Vagina (tissue), 2 donors: ENCODE results near the gene SRA1. TPM values are rescaled to one million over a fixed set of nuclear protein-coding genes. Genes with fewer than 3 reads are reported as not detected.

Experiments
- DNase-seq, 2 donors: peaks; one replicate each; pipeline ENCODE4 v3.0.0-alpha.2; 2017; ENCODE audit errors: extremely low spot score in 2 of 2
- H3K27ac ChIP-seq: fragments of 200-600 bp; sonication (generic); one replicate; pipeline ENCODE4 v1.5.1; 2019
- H3K27me3 ChIP-seq: fragments of 200-600 bp; sonication (generic); one replicate; pipeline ENCODE4 v1.5.1; 2019
- H3K36me3 ChIP-seq, 2 donors: fragments of 200-600 bp; sonication (generic); one replicate each; pipeline ENCODE4 v1.5.1; 2017 to 2019
- H3K4me1 ChIP-seq: fragments of 200-600 bp; sonication (generic); one replicate; pipeline ENCODE4 v1.5.1; 2019
- H3K4me3 ChIP-seq, 2 donors: fragments of 200-600 bp; sonication (generic); 1 replicate in 1 of 2; 2 replicates in 1 of 2; pipeline ENCODE4 v1.5.1; 2016 to 2019
- H3K9me3 ChIP-seq: fragments of 200-600 bp; sonication (generic); one replicate; pipeline ENCODE4 v1.5.1; 2019
- POLR2A ChIP-seq, 2 donors: fragments of 450-650 bp; IDR thresholded peaks; one replicate each; pipeline ENCODE4 v1.6.1; 2017; ENCODE audit warnings: antibody characterized with exemption in 2 of 2, mild to moderate bottlenecking in 2 of 2, moderate library complexity in 2 of 2
- POLR2AphosphoS5 ChIP-seq, 2 donors: sonication (generic); formaldehyde crosslinking; IDR thresholded peaks; one replicate each; pipeline ENCODE4 v1.9.0; 2017; ENCODE audit warnings: antibody characterized with exemption in 2 of 2, mild to moderate bottlenecking in 2 of 2, low read depth in 1 of 2; ENCODE audit not compliant: insufficient read depth in 1 of 2
- intact Hi-C: fragments of 100-400 bp; cut with DNase I; formaldehyde crosslinking; loops from one replicate; pipeline ENCODE4 v1.15.1; 2023
- total RNA-seq: library from RNA; depleted of rRNA; stranded (reverse); fragments of >200 nt; gene quantifications from one replicate; pipeline ENCODE4 v1.2.3, GENCODE V29; 2016
- TF ChIP-seq, protein P1 (sequence below), 3 experiments: fragments of 450-650 bp in 2 of 3; fragments of 200-600 bp in 1 of 3; sonication (generic) in 1 of 3; IDR thresholded peaks; one replicate each; pipeline ENCODE4 v1.5.1; 2017 to 2019; ENCODE audit warnings: antibody characterized with exemption in 3 of 3, mild to moderate bottlenecking in 2 of 3, moderate library complexity in 2 of 3

The SRA1 gene
- total RNA-seq, 1 donor from 2014 or later, result 20.4 TPM

DNA sequence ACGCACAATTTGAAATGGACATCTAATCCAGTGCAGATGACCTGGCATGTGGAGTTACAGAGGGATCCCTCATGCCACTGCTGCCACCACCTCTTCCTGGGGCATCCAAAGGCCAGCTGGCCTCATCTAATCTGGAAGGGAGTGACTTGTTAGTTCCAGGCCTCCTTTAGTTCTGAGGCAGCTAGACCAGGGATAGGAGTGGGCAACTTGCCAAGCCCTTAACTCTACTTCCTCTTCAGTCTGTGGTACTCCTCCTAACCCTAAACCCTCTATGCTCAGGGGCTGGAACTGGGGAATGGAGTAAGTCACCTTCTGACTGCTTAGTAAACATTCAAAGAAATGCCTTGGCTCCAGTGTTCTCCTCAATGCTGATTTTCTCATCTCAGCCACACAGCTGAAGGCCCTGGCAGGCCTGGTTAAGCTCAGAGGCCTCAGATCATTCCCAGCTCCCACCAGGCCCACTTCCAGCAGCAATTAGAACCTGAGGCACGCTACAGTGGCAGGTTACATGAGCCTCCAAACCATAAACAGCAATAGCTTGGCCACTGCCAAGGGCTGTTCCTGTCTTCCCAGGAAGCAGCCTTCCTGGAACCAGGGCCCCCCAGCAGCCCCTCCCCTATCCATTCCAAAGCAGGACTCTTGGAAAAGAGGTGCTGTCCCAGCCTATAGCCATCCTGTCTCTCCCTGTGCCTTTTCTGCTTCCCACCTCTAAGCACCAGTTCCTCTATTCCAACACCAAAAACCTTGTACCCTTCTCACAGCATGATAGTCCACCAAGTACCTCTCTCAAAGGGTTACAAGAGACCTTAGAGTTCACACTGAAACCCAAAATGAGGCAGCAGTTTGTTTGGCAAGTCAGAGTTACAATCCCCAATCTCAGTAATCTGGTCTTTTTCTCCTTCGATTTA is 7.8 kb downstream of the SRA1 start:
- Histone ChIP-seq H3K36me3 (peaks cover 0 to 26% of the 10 kb centered on the region in 2 donors), H3K4me1 (peaks cover 35% of the 10 kb centered on the region), H3K4me3 (no peak overlapping the region), H3K27me3 (no peaks in the 10 kb centered on the region), H3K27ac (peak overlapping the region; percentile 89), H3K9me3 (no peaks in the 10 kb centered on the region)
- no peak for TF ChIP-seq POLR2A (IDR thresholded peaks at IDR 0.05)
- no peak for TF ChIP-seq POLR2AphosphoS5 (IDR thresholded peaks at IDR 0.05; ENCODE audit: insufficient read depth in 1 of 2, low read depth in 1 of 2)
- TF ChIP-seq, protein P1, sequence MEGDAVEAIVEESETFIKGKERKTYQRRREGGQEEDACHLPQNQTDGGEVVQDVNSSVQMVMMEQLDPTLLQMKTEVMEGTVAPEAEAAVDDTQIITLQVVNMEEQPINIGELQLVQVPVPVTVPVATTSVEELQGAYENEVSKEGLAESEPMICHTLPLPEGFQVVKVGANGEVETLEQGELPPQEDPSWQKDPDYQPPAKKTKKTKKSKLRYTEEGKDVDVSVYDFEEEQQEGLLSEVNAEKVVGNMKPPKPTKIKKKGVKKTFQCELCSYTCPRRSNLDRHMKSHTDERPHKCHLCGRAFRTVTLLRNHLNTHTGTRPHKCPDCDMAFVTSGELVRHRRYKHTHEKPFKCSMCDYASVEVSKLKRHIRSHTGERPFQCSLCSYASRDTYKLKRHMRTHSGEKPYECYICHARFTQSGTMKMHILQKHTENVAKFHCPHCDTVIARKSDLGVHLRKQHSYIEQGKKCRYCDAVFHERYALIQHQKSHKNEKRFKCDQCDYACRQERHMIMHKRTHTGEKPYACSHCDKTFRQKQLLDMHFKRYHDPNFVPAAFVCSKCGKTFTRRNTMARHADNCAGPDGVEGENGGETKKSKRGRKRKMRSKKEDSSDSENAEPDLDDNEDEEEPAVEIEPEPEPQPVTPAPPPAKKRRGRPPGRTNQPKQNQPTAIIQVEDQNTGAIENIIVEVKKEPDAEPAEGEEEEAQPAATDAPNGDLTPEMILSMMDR (IDR thresholded peaks at IDR 0.05), result no peak
- no peak for DNase-seq
- intact Hi-C loops, result loop anchor here (5.0 to 10.0 kb wide), 2 partner anchors 98 to 145 kb away; partner anchors contain the start of genes ANKHD1, IK and NDUFA2

DNA sequence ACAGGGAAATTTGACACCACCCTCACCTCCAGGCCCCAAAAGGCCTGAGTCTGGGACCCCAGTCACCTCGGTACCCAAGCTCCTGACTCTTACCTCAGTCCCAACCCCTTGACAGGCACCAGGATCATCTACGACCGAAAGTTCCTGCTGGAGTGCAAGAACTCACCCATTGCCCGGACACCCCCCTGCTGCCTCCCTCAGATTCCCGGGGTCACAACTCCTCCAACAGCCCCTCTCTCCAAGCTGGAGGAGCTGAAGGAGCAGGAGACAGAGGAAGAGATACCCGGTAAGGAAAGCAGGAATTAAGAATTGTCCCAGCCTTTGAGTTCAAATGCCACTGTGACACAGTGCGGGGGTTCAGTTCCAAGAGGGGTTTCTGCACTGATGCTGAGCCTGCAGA is 8.5 kb downstream of the SRA1 start:
- intact Hi-C loops, result loop anchor here (5.0 to 10.0 kb wide), 2 partner anchors 99 to 144 kb away; partner anchors contain the start of genes ANKHD1, IK and NDUFA2
- peaks cover 0 to 31% of the 10 kb centered on the region in 2 donors for H3K36me3 ChIP-seq
- no peak for TF ChIP-seq POLR2A (IDR thresholded peaks at IDR 0.05)
- TF ChIP-seq, protein P1 (IDR thresholded peaks at IDR 0.05), result no peak
- no peak for TF ChIP-seq POLR2AphosphoS5 (IDR thresholded peaks at IDR 0.05; ENCODE audit: insufficient read depth in 1 of 2, low read depth in 1 of 2)

DNA sequence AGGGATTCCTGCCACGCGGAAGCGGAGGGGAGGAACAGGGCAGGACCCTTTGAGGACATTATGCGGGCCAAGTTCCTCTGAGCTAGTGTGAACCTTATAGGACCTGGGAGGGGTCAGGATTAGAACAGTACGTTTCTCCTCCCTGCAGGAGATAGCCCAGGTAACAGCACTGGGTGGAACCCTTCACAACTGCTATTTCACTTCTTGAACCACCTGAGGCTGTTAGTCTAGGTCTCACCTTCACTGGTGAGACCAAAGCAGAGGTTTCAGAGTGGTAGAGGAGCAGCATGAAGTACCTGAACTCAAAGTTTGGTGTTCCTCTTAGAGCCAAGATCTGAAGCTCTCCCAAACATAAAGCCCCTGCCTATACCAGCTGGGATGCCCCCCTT is 9.0 kb downstream of the SRA1 start:
- Histone ChIP-seq H3K36me3 (peaks cover 0 to 36% of the 10 kb centered on the region in 2 donors), H3K4me3 (peak overlapping the region; percentile 50 to 75), H3K27me3 (no peaks in the 10 kb centered on the region), H3K27ac (peak overlapping the region; percentile 89), H3K4me1 (peaks cover 33% of the 10 kb centered on the region), H3K9me3 (no peaks in the 10 kb centered on the region)
- DNase-seq, result no peak
- peak in 1 of 2 donors; percentile 36 for TF ChIP-seq POLR2AphosphoS5 (IDR thresholded peaks at IDR 0.05; ENCODE audit: insufficient read depth in 1 of 2, low read depth in 1 of 2)
- TF ChIP-seq, protein P1 (IDR thresholded peaks at IDR 0.05), result no peak
- intact Hi-C loops, result loop anchor here (5.0 to 10.0 kb wide), 2 partner anchors 99 to 143 kb away; partner anchors contain the start of genes ANKHD1, IK and NDUFA2

More for the DNA sequence above, 8.5 kb downstream of the SRA1 start:
- H3K4me3 ChIP-seq, result no peak overlapping the region
- H3K9me3 ChIP-seq, result no peaks in the 10 kb centered on the region
- H3K4me1 ChIP-seq, result peaks cover 33% of the 10 kb centered on the region
- no peak for DNase-seq
- H3K27me3 ChIP-seq, result no peaks in the 10 kb centered on the region
- H3K27ac ChIP-seq, result peak overlapping the region; percentile 89

DNA sequence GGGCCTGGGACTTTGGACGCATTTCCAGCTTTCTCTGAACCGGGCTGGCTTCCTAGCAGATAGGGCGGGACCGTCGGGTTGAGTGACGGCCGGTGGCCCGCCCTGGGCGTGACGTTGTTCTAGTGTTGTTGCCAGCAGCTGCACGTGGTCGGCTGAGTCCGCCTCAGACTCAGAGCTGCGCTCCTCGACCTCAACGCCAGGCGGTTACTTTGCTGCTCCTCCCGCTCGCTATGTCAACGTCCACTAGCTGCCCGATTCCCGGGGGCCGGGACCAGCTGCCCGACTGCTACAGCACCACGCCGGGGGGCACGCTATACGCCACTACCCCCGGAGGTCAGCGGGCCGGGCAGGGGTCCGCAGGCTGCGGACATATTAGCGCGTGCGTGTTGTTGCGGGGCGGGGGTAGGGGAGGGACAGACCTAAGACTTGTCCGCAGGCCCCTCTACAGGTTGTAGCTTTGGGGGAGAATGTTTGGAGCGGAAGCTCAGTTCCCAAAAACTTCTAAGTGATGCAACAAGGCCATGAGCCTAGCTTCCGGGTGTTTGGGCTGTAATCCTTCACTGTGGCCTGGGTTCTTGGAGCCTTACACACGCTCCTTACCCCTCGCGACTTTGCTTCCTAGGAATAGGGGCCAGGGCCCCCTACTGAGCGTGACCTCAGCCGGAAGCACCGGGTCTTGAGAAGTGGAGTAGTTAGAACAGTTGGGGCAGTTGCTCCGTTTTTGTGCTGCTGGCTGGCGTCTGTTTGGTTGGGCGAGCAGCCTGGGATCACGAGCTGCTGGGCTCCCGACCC is 9.6 kb downstream of the SRA1 start, which contains the start of gene EIF4EBP3:
Gene EIF4EBP3, plus strand, starts transcription at position 155 of the 792 bp plus-strand sequence. Its CDS starts 76 bp downstream, at position 231.
- H3K4me1 ChIP-seq, result peaks cover 33% of the 10 kb centered on the region
- H3K27me3 ChIP-seq, result no peaks in the 10 kb centered on the region
- H3K27ac ChIP-seq, result peak within 1 kb of the TSS; percentile 89
- H3K9me3 ChIP-seq, result no peaks in the 10 kb centered on the region
- H3K36me3 ChIP-seq, result peaks cover 0 to 42% of the 10 kb centered on the region in 2 donors
- intact Hi-C loops, result loop anchor here (5.0 to 10.0 kb wide), 2 partner anchors 100 to 143 kb away; partner anchors contain the start of genes ANKHD1, IK and NDUFA2
- peak within 1 kb of the TSS; percentile 50 to 75 for H3K4me3 ChIP-seq
- TF ChIP-seq, protein P1 (IDR thresholded peaks at IDR 0.05), result peak in 1 of 3 experiments; percentile 86
- TF ChIP-seq POLR2A (IDR thresholded peaks at IDR 0.05) (peak; percentile 46 to 76), POLR2AphosphoS5 (IDR thresholded peaks at IDR 0.05; ENCODE audit: insufficient read depth in 1 of 2, low read depth in 1 of 2) (peak; percentile 67 to 97)
- peak; percentile 98 for DNase-seq
